GM19397 (cell line): Measurements from ENCODE around the gene PARD3.
"Not testable (repeated sequence)": the region's sequence is repeated elsewhere in the genome, so short reads cannot be mapped to it uniquely, and the experiment has no call there.

ENCODE experiments used
- ATAC-seq: cut with Tn5 transposase; IDR thresholded peaks from one replicate; pipeline ENCODE4 v1.9.1; 2021; ENCODE audit warnings: mild to moderate bottlenecking, moderate library complexity; ENCODE audit not compliant: unreplicated experiment

The PARD3 gene

DNA sequence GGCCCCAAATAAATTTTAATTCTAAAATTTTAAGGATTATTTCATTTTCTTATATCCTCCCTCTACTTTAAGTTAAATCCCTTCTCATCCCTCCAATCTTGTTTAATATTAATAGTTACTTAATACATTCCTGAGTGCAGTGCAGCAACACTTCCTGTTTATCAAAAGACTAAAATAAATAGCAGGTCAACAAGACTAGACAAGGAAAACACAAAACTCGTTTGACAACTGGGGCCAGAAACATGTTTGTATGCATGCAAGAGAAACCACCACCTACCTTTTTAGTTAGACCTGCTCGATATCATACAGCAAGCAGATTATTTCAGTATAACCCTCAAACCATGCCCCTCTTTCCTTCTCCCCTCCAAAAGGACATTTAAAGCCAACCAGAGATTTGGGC lies 95.8 kb downstream of the PARD3 start:
- no peak for ATAC-seq

DNA sequence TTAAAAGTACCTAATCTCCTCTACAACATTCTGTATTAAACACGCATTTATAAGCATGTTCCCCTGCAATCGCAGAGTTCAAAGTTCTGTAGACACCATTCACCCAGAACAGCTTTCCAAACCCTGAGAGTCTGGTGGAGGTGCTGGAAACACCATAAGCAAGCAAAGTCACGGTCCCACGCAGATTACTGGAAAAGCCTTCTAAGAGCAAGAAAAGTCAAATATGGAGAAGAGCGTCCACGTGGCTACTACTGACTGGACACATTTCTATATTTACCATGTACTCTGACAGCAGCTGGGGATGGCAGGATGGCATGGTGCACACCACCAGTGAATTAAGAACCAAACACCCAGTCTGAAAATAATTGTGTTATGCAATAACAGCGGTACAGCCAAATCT lies 97.7 kb downstream of the PARD3 start:
- no peak for ATAC-seq

DNA sequence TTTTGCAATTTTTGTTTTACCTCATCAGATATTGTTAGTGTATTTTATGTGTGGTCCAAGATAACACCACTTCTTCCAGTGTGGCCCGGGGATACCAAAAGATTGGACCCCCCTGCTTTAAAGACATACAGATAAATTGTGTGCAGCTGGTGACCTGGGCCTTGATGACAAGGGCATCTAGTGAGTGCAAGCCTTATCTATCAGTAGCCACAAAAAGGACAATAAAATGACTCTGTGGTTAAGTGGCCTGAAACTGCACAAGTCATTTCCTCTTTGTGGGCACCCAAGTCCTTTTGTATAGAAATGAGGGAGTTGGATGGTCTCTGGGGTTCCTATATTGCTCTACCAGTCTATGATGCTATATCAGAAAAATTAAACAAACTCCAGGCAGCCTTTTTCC lies 98.1 kb downstream of the PARD3 start:
- peak; percentile 57 for ATAC-seq

DNA sequence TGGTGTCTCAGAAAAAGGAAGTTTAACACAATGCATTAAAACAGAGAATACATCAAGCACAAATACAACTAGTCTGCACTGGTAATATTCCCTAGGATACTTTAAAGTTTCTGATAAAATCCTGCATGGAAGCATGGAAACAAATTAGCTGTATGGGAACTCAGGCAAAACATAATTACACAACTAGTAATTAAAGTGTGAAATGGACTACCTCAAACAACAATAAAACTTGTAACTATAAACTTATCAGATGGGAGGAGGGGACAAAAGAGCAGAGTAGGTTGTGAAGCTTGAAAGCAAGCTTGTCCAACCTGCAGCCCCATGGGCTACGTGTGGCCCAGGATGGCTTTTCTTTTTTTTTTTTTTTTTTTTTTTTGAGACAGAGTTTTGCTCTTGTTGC lies 98.9 kb downstream of the PARD3 start:
- no peak for ATAC-seq

DNA sequence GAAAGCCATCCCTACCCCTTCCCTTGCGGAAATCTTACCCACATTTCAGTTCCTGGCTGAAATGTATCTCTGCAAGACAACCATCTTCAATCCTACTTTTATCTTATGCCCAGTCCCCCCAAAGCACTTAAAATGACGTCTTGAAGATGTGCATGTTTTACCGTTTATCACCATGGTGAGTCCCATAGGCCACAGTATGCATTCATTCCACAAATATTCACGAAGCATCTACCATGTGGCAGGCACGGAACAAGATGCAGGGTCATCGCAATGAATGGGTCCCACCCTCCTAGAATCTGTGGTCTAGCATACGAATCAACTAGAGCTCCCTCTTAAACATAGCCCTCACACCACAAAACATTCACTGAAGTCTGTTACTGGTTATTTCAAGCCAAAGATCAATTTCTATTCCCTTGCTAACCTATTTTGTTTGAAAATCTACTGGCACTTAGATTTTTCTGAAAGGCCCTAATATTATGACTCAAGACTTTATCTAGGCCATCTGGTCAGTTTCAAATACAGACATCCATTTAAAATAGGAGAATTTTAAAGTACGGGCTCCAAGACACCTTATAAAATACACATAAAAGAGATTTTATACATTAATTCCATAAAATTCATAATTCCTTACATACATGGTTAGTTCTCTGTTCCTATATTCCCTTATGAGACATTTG lies 99.4 kb downstream of the PARD3 start:
- no peak for ATAC-seq

DNA sequence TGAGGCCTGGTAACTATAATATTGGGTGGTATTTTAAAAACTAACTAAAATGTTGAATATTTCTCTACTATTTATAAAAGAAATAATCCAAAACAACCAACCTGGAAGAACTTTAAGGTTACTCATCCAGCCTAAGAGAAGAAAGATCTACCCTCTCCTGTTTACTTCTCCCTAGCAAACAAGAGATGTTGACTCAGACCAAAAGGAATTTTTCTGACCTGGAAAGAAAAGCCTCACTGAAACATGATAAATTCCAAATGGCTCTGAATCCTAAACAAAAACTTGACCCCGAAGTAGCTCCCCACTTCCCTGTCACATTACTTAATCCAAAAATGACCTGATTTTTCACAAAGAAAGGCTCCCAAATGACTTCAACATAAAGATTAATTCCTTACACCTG lies 101.2 kb downstream of the PARD3 start:
- no peak for ATAC-seq

DNA sequence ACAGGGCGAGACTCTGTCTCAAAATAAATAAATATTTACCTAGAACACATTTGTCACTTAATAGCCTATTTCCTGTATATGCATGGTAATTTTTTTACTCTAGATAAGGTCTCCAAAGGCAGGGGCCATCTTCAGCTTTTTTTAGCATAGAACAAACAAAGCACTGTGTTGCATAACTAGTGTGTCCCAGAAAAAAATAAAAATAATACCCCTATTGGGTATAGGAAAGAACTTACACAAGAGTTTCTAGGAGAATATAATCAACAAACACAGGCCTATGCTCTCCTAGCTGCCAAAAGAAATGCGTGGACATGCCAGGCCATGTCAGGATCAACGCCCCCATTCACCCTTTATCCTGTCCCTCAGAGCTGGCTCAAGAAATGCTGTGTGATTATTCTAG lies 103.6 kb downstream of the PARD3 start:
- no peak for ATAC-seq

DNA sequence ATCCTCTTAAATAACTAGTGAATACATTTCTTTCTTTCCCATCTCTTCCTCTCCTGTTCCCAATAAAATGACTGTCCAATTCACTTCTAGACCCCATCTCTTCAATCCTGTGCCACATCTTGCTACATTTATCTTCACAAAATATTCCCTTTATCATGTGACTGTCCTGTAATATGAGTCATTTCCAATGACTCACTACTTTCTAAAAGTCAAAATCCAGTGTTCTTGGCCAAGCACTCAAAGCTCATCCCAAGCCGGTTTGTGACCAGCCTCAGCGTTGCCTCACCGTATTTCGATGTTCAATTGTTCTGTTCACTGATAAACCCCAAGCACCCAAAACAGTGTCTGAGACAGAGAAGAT lies 104.7 kb downstream of the PARD3 start:
- ATAC-seq: no peak

DNA sequence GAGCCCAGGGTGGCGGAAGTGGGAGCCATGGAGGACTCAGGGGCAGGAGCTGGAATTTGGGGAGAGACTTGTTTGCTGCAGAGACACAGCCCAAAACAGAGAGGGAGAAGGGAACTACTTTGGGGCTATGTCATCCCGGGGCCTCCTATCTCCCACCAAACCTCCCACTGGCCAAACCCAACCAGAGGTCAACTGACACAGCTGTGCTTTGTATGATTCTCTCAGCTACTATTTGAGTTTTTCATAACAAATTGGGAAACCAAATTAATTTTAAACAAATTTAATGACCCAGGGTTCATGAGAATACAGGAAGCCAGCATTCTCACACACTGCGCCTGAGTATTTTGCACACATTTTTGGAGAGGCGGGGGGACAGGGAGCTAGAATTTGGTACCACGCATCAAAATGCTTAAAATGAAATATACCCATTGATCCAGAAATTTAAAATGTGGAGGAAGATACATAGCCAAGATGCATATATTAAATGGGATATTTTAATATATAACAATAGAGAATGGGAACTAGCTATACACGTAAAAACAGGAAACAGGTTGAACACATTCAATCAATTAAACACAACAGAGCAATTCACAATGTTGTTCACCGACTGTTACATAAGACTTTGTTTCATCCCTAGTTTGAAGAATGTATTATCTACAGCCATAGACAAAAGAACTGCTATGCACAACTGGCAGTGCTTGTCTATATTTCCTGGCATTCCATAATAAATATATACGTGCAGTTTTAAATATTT lies 105.3 kb downstream of the PARD3 start:
- ATAC-seq: no peak

DNA sequence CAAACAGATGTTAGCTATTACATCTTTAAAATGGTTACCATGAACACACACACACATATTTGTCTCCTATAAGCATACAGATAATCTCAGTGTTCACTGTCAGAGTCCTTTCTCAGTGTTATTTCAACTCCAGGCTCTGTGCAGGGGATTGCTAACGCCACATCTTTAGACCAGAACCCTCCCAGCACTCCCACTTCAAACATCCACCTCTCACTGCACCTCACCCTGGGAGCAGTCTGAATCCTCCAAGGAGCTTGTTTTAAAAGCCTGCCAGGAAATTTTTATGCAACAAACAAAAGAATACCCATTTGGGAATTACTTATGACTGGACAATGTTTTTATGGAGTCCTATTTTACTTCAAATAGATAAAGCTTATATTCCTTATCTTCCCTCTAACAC lies 107.4 kb downstream of the PARD3 start:
- no peak for ATAC-seq

DNA sequence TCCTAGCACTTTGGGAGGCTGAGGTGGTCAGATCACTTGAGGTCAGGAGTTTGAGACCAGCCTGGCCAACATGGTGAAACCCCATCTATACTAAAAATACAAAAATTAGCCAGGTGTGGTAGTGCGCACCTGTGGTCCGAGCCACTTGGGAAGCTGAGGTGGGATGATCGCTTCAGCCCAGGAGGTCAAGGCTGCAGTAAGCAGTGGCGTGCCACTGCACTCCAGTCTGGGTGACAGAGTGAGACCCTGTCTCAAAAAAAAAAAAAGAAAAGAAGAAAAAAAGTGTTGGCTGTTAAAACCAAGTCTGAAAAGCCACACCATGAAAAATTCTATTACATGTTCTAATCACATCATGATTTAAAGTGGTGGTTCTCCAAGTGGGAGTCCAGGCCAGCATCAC lies 108.1 kb downstream of the PARD3 start:
- not testable (repeated sequence) for ATAC-seq

DNA sequence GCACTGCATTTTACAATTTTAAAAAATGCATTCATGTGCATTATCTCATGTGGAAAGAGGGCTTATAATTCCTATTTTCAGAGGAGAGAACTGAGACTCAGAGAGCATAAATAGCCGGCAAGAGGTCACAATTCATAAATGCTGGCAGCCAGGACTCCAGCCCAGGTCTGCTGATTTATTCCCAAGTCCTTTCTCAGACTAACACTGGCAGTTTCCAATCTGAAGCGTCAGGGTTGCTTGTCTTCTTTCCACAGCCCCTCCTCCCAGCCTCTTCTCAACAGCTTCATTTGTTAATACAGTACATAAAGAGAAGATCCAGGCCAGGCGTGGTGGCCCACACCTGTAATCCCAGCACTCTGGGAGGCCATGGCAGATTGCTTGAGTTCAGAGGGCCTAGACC lies 108.9 kb downstream of the PARD3 start:
- ATAC-seq: no peak

DNA sequence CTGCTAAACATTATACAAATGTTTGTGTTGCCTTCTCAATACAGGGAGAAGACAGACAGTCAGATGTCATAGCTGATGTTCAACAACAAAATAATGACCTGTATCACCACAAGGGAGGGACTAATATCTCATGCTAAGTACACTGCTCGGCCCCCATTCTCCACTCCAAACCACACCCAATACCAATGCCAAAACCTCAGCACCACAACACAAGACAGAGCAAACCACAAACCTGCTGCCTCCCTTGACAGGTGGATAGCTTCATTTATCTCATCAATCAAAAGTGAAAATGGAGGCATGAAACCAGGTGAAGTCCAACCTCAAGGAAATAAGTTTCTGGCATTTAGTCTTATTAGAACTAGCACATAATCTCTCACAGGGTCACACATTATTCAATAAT lies 109.5 kb downstream of the PARD3 start:
- ATAC-seq: no peak

DNA sequence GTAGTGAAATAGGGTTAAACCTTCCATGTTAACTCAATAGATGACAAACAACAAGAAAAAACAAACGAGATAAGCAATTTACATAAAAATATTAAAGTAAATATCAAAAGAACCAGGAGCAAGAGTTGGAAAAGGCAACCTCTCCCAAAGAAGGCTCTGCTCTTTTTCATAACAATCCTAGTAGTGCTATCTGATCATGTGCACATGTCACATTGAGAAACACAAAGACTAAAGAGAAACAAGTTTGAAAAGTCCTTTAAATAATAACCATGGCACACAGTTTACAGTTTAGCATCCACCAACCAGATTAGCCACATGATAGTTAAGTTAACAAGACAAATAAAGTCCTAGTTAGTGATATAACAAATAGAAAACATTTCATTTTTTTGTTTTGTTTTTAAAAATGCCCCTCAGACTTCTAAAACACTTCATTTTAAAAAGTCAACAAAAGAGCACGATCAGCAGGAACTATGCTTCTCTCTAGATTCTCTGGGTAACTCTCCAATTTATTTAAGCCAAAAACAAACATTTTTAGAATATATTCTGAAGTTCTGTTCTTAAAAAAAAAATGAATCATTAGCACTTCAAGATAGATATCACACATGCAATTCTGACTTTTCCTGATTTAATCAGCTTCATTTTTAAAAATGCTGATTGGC lies 110.4 kb downstream of the PARD3 start:
- ATAC-seq: no peak

DNA sequence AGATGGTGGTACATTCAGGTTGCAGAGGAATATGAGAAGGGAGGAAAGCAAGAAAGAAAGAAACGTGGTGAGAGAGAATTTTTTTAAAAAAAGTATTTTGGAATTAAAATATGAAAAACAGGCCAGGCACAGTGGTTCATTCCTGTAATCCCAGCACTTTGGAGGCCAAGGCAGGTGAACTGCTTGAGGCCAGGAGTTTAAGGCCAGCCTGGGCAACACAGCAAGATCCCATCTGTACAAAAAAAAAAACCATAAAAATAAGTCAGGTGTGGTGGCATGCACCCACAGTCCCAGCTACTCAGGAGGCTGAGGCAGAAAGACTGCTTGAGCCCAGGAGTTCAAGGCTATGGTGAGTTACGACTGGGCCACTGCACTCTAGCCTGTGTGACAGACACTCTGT lies 112.1 kb downstream of the PARD3 start:
- no peak for ATAC-seq

DNA sequence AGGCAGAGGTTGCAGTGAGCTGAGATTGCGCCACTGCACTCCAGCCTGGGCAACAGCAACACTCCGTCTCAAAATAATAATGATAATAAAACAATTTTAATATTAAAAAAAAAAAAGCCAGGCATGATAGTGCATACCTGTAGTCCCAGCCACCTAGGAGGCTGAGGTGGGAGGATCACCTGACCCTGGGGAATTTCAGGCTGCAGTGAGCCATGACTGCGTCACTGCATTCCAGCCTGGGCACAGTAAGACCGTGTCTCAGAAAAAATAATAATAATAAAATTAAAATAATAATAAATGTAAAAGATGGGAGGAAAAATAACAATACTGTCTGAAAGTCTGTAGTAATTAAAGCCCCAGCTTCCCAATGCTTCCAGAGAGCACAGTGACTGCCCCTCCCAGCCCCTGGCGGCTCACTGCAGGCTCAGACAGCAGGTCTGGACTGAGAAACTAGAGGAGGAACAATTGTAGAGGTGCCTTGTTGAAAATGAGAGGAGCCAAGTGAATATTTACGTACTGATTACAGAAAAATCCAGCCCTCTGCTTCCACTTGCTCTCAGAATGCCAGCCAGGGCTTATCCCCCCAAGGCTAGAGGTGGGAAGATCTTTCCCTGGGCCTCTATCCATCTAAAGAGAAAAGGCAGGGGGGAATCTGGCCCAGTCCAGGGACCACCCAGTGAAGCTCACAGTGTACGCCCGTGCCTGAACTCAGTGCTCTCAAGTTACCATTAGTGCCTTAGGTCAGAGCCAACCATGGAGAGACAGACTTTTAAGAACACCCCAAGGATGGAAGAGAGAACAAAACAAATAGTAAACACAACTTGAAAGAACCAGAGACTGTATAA lies 112.8 kb downstream of the PARD3 start:
- no peak for ATAC-seq

DNA sequence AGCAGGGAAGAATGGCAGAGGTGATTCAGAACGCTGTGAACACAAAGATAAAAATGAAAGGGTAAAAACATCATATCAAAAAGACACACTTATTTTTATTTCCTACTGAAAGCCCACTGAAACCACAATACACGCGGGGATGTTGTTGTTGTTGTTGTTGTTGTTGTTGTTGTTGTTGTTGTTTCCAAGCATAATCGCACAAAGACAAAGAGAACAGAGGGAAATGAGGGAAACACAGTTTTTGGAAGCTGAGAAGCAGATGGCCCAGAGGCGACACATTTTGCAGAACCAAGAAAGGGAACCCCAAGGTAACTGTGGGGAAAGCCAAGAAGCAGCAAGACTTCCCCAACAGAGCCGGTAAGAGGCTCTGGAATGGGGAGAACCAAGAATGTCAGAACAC lies 113.9 kb downstream of the PARD3 start:
- ATAC-seq: no peak

DNA sequence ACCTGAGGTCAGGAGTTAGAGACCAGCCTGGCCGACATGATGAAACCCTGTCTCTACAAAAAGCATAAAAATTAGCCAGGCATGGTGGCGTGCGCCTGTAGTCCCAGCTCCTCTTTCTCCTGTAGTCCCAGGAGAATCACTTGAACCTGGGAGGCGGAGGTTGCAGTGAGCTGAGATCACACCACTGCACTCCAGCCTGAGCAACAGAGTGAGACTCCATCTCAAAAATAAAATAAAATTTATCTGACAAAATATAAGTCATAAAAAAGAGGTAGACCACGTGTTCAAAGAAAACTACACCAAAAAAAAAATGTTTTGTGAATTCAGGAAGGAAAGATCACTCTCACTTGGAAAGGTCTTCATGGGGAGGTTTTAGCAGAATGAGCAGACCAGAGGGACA lies 114.3 kb downstream of the PARD3 start:
- ATAC-seq: not testable (repeated sequence)

DNA sequence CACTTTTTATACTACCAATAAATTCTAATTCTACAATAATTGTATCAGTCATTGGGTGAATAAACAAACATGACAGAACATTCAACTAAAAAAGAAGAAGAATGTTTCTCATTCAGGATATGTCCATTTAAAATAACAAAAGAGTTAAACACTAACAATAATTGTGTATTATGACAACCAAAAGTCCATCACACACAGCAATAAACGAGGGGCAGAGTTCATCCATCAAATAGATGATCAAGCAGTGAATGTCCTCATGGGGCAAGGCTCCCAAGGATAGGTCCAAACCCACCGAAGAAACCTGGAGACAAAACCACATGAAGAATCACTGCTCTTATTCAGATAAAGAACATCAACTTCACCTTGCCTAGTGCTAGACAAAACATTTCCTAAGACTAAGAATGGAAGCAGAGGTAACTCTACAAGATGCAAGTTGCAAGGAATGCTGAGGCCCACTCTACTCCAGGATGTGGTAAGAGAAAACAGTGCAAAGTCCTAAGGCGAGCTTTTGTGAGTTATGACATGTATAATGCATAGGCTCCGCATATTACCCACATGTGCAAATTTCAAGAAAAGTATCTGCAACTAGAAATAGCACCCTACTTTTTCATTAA lies 115.1 kb downstream of the PARD3 start:
- ATAC-seq: no peak

DNA sequence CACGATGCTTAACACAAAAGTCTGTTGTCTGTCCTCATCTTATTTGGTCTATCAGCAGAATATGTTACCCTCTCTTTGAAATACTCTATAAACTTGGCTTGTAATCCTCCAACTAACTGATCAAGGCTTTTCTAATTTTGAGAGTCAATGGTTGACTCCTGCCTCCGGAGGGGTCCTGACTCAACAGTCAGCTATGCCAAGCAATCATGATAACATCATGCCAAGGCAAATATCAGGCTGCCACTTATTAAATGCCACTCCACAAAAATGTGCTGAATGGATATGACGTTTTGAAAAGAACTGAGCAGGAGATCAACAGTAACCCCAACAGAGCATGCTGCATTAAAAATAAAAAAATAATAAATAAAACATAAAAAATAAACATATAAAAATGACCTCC lies 116.1 kb downstream of the PARD3 start:
- no peak for ATAC-seq

DNA sequence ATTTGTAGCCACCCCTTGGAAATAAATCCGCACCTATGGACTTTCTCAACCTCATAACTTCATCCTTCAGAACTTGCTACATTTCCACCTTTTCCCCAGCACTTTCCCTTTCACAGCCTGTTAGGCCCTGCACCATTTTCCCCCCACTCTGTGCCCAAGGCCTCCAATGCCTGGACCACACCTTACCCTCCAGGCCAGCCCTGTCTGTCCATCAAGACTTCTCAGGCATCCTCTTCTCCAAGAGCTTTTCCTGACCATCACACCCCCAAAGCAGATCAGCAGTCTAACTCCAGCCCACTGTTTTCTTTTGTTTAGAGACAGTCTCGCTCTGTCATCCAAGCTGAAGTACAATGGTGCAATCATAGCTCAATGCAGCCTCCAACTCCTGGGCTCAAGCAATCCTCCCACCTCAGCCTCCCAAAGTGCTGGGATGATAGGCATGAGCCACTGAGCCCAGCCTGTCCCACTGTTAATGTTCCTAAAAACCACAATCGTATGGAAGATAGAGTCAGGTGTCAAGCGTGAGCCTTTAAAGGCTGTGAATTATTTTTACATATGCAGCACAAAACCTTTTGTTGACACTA lies 116.8 kb downstream of the PARD3 start:
- ATAC-seq: no peak
